CD4-positive, CD25-positive, alpha-beta regulatory T cell (primary cell): ENCODE measurements around the gene CAPG. TPM values are rescaled to one million over a fixed set of nuclear protein-coding genes. Genes with fewer than 3 reads are reported as not detected.

Source experiments
- ATAC-seq, 2 donors: fragments of 150-1000 bp; cut with Tn5 transposase; one replicate each; pipeline ENCODE4 v1.10.0; 2021; ENCODE audit warnings: low read depth in 2 of 2, moderate number of reproducible peaks in 2 of 2, moderate library complexity in 1 of 2
- DNase-seq, 3 donors: peaks; one replicate each; pipeline versions ENCODE4 v3.0.0 to v3.0.0-alpha.2; 2012 to 2022; ENCODE audit warnings: mixed read lengths in 1 of 3
- H3K27ac ChIP-seq: one replicate; pipeline ENCODE4 v1.7.0; 2013; ENCODE audit warnings: mild to moderate bottlenecking, low read length; ENCODE audit not compliant: insufficient read depth, poor library complexity, severe bottlenecking
- H3K27me3 ChIP-seq: one replicate; pipeline ENCODE4 v1.7.0; 2013; ENCODE audit warnings: low read length; ENCODE audit not compliant: control insufficient read depth, insufficient read depth
- H3K36me3 ChIP-seq: one replicate; pipeline ENCODE4 v1.7.0; 2013; ENCODE audit warnings: mild to moderate bottlenecking, low read length, moderate library complexity; ENCODE audit not compliant: control insufficient read depth, insufficient read depth
- H3K4me1 ChIP-seq: 2 replicates; pipeline ENCODE4 v1.7.0; 2013; ENCODE audit warnings: mild to moderate bottlenecking, low read length; ENCODE audit not compliant: insufficient read depth, control insufficient read depth, poor library complexity, severe bottlenecking
- H3K4me3 ChIP-seq: one replicate; pipeline ENCODE4 v1.7.0; 2013; ENCODE audit warnings: low read depth, mild to moderate bottlenecking, low read length, moderate library complexity
- H3K9me3 ChIP-seq, 2 experiments: 1 replicate in 1 of 2; 2 replicates in 1 of 2; pipeline ENCODE4 v1.7.0; 2013; ENCODE audit warnings: low read length in 2 of 2, mild to moderate bottlenecking in 1 of 2, moderate library complexity in 1 of 2; ENCODE audit not compliant: control insufficient read depth in 2 of 2
- H3K27ac Mint-ChIP-seq, 3 donors: one replicate each; pipeline ENCODE4 v1.8.0; 2020 to 2022; ENCODE audit warnings: mild to moderate bottlenecking in 3 of 3, mixed read lengths in 3 of 3, moderate library complexity in 2 of 3
- H3K27me3 Mint-ChIP-seq: one replicate; pipeline ENCODE4 v1.8.0; 2022; ENCODE audit warnings: mild to moderate bottlenecking, mixed read lengths
- H3K36me3 Mint-ChIP-seq: one replicate; pipeline ENCODE4 v1.8.0; 2020; ENCODE audit warnings: mixed read lengths
- H3K4me1 Mint-ChIP-seq, 4 donors: one replicate each; pipeline ENCODE4 v1.8.0; 2020 to 2022; ENCODE audit warnings: mixed read lengths in 4 of 4, mild to moderate bottlenecking in 1 of 4
- H3K4me3 Mint-ChIP-seq, 4 donors: one replicate each; pipeline ENCODE4 v1.8.0; 2020 to 2022; ENCODE audit warnings: mild to moderate bottlenecking in 4 of 4, mixed read lengths in 4 of 4, moderate library complexity in 3 of 4
- H3K9me3 Mint-ChIP-seq, 7 donors: one replicate each; pipeline ENCODE4 v1.8.0; 2020 to 2022; ENCODE audit warnings: mixed read lengths in 7 of 7, mild to moderate bottlenecking in 3 of 7, moderate library complexity in 2 of 7
- polyA plus RNA-seq, 4 donors: library from polyadenylated mRNA; unstranded; fragments of 300-500 nt; fragmentation: Illumina TruSeq; gene quantifications; one replicate each; pipeline ENCODE4 v1.2.3, GENCODE V29; 2021
- total RNA-seq: library from RNA; stranded (reverse); gene quantifications from one replicate; pipeline ENCODE4 v1.2.3, GENCODE V29; 2022

CAPG gene
- total and polyA plus RNA-seq, 5 donors from 2014 or later, result 19.9 to 74.7 (median 44.5) TPM

- no peak overlapping the region for H3K4me3 Mint-ChIP-seq
- H3K4me1 Mint-ChIP-seq, result peaks cover 0 to 2% (median 0%) of the 10 kb centered on the region in 4 donors
- no peak overlapping the region for H3K27ac Mint-ChIP-seq
Observed at GRCh38 chr2:85430752-85431569, 20.8 kb upstream of the CAPG start.

GRCh38 chr2:85429924-85430289, 19.7 kb upstream of the CAPG start:
- H3K36me3 ChIP-seq, result no peaks in the 10 kb centered on the region
- no peaks in the 10 kb centered on the region for H3K27me3 Mint-ChIP-seq
- no peaks in the 10 kb centered on the region for H3K36me3 Mint-ChIP-seq
- no peaks in the 10 kb centered on the region for H3K4me1 ChIP-seq
- no peak overlapping the region for H3K27ac ChIP-seq
- H3K9me3 Mint-ChIP-seq, result no peaks in the 10 kb centered on the region
- H3K4me1 Mint-ChIP-seq, result peaks cover 0 to 2% (median 0%) of the 10 kb centered on the region in 4 donors
- ATAC-seq (no peak), DNase-seq (no peak)
- no peaks in the 10 kb centered on the region for H3K27me3 ChIP-seq
- no peaks in the 10 kb centered on the region for H3K9me3 ChIP-seq
- H3K27ac Mint-ChIP-seq, result no peak overlapping the region
- H3K4me3 Mint-ChIP-seq, result no peak overlapping the region
- no peak overlapping the region for H3K4me3 ChIP-seq

More at GRCh38 chr2:85430752-85431569, 20.8 kb upstream of the CAPG start:
- Histone ChIP-seq H3K27ac (no peak overlapping the region), H3K4me1 (no peaks in the 10 kb centered on the region), H3K4me3 (no peak overlapping the region), H3K9me3 (no peaks in the 10 kb centered on the region), H3K27me3 (no peaks in the 10 kb centered on the region), H3K36me3 (no peaks in the 10 kb centered on the region)
- no peaks in the 10 kb centered on the region for H3K9me3 Mint-ChIP-seq
- H3K27me3 Mint-ChIP-seq, result no peaks in the 10 kb centered on the region
- H3K36me3 Mint-ChIP-seq, result no peaks in the 10 kb centered on the region
- no peak for ATAC-seq
- no peak for DNase-seq

GRCh38 chr2:85429213-85429923, 19.2 kb upstream of the CAPG start:
- H3K4me1 Mint-ChIP-seq, result peaks cover 0 to 2% (median 0%) of the 10 kb centered on the region in 4 donors
- Histone ChIP-seq H3K27me3 (no peaks in the 10 kb centered on the region), H3K36me3 (no peaks in the 10 kb centered on the region), H3K4me3 (no peak overlapping the region), H3K27ac (no peak overlapping the region), H3K9me3 (no peaks in the 10 kb centered on the region), H3K4me1 (no peaks in the 10 kb centered on the region)
- H3K27me3 Mint-ChIP-seq, result no peaks in the 10 kb centered on the region
- H3K36me3 Mint-ChIP-seq, result no peaks in the 10 kb centered on the region
- H3K27ac Mint-ChIP-seq, result no peak overlapping the region
- no peak for ATAC-seq
- peak overlapping the region in 1 of 4 donors; percentile 42 for H3K4me3 Mint-ChIP-seq
- DNase-seq, result no peak
- no peaks in the 10 kb centered on the region for H3K9me3 Mint-ChIP-seq

DNA sequence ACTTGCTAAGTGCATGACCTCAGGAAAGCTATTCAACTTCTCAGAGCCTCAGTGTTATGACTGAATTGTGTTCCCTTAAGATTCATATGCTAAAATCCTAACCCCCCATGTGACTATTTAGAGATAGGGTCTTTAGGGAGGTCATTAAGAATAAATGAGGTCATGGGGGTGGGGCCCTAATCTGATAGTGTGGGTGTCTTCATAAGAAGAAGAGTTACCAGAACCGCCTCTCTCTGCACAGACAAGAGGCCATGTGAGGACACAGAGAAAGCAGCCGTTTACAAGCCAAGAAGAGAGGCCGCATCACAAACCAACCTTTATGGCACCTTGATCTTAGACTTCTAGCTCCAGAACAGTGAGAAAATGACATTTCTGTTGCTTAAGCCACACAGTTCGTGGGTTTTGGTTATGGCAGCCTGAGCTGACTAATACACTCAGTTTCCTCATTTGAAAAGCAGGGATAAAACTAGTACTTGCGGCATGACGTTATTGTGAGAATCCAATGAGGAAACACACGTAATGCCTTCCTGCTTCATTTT, 18.2 kb upstream of the CAPG start:
- Mint-ChIP-seq H3K4me3 (peak overlapping the region in 2 of 4 donors; percentile 42 to 61), H3K27ac (no peak overlapping the region), H3K36me3 (no peaks in the 10 kb centered on the region), H3K9me3 (no peaks in the 10 kb centered on the region), H3K4me1 (no peaks in the 10 kb centered on the region), H3K27me3 (no peaks in the 10 kb centered on the region)
- ATAC-seq (no peak), DNase-seq (no peak)
- Histone ChIP-seq H3K4me1 (no peaks in the 10 kb centered on the region), H3K4me3 (no peak overlapping the region), H3K9me3 (no peaks in the 10 kb centered on the region), H3K36me3 (no peaks in the 10 kb centered on the region), H3K27ac (no peak overlapping the region), H3K27me3 (no peaks in the 10 kb centered on the region)

DNA sequence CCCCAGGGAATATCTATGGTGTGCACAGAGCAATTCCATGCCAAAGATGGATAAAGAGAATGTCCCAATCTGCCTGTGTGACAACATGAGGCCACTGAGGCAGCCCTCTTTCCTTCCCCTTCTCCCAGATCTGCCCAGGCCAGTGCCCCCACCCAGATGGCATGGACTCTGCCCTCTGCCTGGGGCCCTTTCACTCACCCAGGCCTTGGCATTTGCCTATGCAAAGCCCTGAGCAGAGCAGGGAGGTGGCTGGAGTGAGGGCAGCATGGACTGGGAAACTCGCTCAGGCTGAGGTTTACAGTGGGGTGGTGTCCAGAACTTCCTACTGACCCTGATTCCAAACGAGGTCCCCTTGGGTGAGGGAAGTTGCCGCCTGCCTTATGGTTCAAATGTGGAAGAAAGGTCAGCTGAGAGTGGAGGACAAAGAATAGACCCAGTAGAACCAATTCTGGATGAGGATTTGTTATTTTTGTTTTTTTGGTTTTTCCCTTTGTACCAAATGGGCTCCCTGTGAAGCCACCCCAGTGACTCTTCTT, 17.2 kb upstream of the CAPG start:
- Mint-ChIP-seq H3K4me3 (no peak overlapping the region), H3K27me3 (no peaks in the 10 kb centered on the region), H3K36me3 (no peaks in the 10 kb centered on the region), H3K27ac (peak overlapping the region in 1 of 3 donors; percentile 86), H3K4me1 (no peaks in the 10 kb centered on the region), H3K9me3 (no peaks in the 10 kb centered on the region)
- no peaks in the 10 kb centered on the region for H3K4me1 ChIP-seq
- H3K27me3 ChIP-seq, result no peaks in the 10 kb centered on the region
- no peak overlapping the region for H3K4me3 ChIP-seq
- H3K27ac ChIP-seq, result no peak overlapping the region
- no peak for DNase-seq
- ATAC-seq, result no peak
- no peaks in the 10 kb centered on the region for H3K9me3 ChIP-seq
- H3K36me3 ChIP-seq, result no peaks in the 10 kb centered on the region

GRCh38 chr2:85425588-85425987, 15.4 kb upstream of the CAPG start:
- no peak for ATAC-seq
- H3K27me3 Mint-ChIP-seq, result no peaks in the 10 kb centered on the region
- Histone ChIP-seq H3K27ac (no peak overlapping the region), H3K27me3 (no peaks in the 10 kb centered on the region), H3K4me3 (no peak overlapping the region), H3K36me3 (no peaks in the 10 kb centered on the region), H3K9me3 (no peaks in the 10 kb centered on the region), H3K4me1 (peaks cover 4% of the 10 kb centered on the region)
- no peaks in the 10 kb centered on the region for H3K36me3 Mint-ChIP-seq
- H3K4me1 Mint-ChIP-seq, result peaks cover 0 to 12% (median 5%) of the 10 kb centered on the region in 4 donors
- H3K4me3 Mint-ChIP-seq, result no peak overlapping the region
- no peak for DNase-seq
- no peaks in the 10 kb centered on the region for H3K9me3 Mint-ChIP-seq
- no peak overlapping the region for H3K27ac Mint-ChIP-seq

GRCh38 chr2:85423525-85423924, 13.4 kb upstream of the CAPG start:
- ATAC-seq, result no peak
- no peaks in the 10 kb centered on the region for H3K36me3 Mint-ChIP-seq
- no peak for DNase-seq
- H3K27me3 ChIP-seq, result no peaks in the 10 kb centered on the region
- no peaks in the 10 kb centered on the region for H3K9me3 Mint-ChIP-seq
- H3K27me3 Mint-ChIP-seq, result no peaks in the 10 kb centered on the region
- no peak overlapping the region for H3K27ac ChIP-seq
- H3K36me3 ChIP-seq, result no peaks in the 10 kb centered on the region
- no peaks in the 10 kb centered on the region for H3K9me3 ChIP-seq
- no peak overlapping the region for H3K4me3 Mint-ChIP-seq
- peaks cover 24% of the 10 kb centered on the region for H3K4me1 ChIP-seq
- no peak overlapping the region for H3K4me3 ChIP-seq
- no peak overlapping the region for H3K27ac Mint-ChIP-seq
- H3K4me1 Mint-ChIP-seq, result peaks cover 0 to 26% (median 16%) of the 10 kb centered on the region in 4 donors
